GM23248 (cell line): ENCODE data around the gene CORO7.

Experiments used
- EZH2 ChIP-seq: fragments of 200-600 bp; sonication (generic); IDR thresholded peaks from 2 replicates; pipeline ENCODE4 v1.6.1; 2018; ENCODE audit warnings: antibody characterized with exemption, mild to moderate bottlenecking; ENCODE audit not compliant: insufficient read depth, poor library complexity, severe bottlenecking
- EZH2phosphoT487 ChIP-seq: fragments of 200-600 bp; sonication (generic); IDR thresholded peaks from 2 replicates; pipeline ENCODE4 v1.6.1; 2018; ENCODE audit warnings: antibody characterized with exemption, moderate library complexity, mild to moderate bottlenecking, low read depth; ENCODE audit not compliant: insufficient read depth

- TF ChIP-seq EZH2 = no peak
- no peak for TF ChIP-seq EZH2phosphoT487
Observed at GRCh38 chr16:4339909-4340308, 76.5 kb downstream of the CORO7 start.
